Stimulated activated CD4-positive, alpha-beta T cell treated with anti-CD3 and anti-CD28 coated beads, Interleukin-4, amount 100 ng/mL, for 4 hours (primary cell): ENCODE data around the gene PSRC1.
"Not testable (repeated sequence)": the region's sequence is repeated elsewhere in the genome, so short reads cannot be mapped to it uniquely, and the experiment has no call there.

Source experiments
- DNase-seq, 2 experiments: peaks; one replicate each; pipeline ENCODE4 v3.0.0-alpha.2; 2020

Gene PSRC1

DNA sequence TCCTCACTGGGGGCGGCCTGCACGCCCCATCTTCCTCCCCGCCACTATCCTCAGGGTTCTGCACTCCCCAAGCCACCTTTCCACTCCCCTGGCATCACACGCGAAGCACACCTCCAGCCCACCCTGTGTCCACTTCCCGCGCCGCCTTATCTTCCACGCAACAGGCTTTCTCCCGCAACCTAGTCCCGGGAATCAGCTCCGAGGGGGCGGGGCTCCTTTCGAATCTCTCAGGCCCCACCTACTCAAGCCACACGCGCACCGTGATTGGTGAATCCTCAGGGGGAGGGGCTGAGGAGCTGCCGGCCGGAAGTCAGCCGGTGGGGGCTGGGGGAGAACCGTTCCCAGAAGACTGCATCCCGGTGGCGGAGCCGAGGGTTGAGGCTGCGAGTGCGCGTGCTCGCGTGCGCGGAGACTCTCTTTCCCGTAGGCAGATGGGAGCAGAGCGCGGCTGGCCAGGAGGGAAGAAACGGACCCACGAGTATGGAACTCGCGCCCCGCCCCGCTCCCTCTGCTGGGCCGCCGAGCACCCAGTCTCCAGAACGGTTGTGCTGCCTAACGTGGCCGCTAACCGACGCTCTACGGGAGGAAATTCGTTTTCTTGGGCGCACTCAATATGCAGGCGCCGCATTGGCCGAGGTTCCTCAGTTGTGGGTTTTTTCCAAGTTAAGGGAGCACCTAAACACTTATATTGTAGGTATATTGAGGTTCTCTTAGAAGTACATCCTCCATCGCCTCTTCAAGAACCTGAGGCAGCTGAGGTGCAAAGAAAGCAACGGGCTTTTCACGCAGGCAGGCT, at the start of gene PSRC1:
Gene PSRC1 (minus strand): TSS at position 194 of the 796 bp plus-strand sequence.
- DNase-seq = peak; percentile 83 to 86

DNA sequence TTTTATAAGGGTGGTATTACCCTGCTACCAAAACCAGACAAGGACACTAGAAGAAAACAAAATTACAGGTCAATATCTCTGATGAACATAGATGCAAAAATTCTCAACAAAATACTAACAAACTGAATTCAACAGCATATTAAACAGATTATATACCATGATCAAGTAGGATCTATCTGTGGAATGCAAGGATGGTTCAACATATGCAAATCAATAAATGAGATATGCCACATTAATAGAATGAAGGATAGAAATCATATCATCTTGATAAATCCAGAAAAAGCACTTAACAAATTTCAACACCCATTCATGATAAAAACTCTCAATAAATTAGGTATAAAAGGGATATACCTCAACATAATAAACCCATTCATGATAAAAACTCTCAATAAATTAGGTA, 48.2 kb upstream of the PSRC1 start:
- DNase-seq = no peak

DNA sequence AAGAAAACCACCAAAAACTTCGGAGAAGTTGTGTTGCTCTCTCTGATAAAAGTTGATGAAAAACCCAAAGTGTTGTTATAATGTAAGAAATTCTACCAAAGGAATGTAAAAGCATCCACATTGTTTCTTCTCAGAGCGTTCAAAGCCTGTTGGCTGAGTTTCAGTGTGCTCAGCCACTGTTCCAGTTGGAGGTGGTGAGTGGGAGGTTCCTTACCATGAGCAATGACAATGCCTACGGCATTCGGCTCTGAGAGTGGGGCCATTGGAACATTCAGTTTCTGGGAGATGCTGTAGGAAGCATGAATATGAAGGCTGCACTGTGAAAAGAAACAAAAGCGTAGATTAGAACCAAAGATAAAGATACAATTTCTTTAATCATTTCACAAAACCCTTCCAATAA, 44.3 kb upstream of the PSRC1 start:
- no peak for DNase-seq

DNA sequence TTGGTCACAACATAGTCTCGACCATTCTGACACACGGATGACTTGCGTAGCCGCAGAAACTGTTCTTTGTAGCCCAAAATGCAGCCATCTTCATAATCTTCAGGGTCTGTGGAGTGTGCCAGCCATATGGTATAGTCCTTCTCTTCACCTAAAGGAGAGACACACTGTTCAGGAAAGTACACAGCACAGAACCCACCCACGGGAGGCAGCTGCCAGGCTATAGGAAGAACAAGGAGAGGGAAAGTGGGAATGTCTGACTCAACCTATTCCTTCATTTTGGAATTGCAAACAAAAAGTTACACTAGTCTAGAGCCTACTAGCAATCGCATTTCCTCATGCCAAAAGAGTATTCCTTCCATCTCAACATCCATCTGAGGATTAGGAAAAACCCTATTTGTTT, 40.0 kb upstream of the PSRC1 start:
- no peak for DNase-seq

DNA sequence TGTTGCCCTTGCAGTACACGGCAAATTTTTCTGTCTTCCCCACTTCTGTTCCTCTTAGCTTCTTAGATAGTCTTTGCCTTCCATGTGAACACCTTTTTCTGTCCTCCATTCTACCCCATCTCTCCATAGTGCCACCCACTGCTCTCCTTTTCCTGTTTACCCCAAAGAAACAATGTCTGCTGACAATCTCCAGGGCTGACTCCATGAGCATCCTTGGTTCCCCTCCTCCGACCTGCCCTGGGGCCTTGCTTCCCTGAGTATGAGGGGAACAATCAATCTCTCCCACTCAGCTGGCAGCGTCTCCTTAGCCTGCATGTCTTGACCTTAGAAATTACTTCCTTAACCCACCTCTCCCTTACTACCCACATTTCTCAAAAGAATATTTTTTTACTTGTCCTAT, 36.2 kb upstream of the PSRC1 start:
- no peak for DNase-seq

DNA sequence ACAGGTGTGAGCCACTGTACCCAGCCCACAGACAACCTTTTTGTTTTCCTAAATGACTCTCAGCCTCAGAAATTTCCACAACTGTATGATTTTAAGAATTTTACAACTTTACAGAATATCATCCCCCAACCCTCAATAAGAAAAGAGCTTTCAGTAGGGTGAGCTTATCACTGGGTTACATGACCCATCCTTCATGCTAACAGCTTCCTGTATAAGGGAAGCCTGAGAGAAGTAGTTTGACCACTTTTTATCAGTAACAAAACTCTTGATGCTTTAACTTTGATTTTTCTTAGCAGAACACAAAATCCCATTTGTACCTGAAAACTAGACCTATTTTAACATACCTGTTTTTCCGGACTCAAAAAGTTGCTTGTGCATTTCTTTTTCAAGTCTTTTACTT, 33.6 kb upstream of the PSRC1 start:
- no peak for DNase-seq

DNA sequence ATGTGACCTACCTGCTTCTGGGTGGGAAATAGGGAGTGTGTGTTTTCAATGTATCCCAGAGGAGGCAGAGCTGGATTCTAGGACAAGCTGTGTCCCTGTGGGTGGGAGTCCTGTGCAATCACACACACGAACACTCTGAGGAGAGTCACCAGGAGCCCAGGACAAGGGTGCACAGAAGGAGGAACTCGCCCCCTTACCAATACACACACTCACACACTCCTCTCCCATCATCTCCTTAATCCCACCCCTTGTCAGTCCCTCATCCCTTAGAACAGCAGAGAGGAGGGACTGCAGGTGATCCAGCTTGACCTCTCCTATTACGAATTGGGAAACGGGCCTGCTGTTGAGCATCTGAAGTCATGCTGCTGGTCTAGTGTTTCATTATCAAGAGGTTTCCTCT, 32.3 kb upstream of the PSRC1 start:
- DNase-seq = no peak

DNA sequence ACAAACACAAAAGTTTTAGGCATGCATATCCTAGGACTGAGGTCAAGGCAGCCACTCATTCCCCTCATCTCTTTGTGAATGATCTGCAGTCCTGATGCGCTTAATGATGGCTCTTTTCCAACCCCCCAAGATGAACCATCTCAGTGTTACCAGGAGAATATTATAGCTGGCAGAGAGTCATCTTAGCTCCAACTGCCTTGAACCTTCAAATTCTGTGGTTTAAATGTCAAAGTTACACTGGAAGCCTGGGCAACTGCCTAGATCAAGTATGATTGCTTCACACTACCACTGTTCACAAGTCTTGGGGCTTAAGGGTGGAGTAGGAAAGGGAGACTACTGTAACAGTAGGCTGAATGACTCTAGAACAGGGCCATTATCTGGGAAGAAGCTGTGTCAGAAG, 31.9 kb upstream of the PSRC1 start:
- no peak for DNase-seq

DNA sequence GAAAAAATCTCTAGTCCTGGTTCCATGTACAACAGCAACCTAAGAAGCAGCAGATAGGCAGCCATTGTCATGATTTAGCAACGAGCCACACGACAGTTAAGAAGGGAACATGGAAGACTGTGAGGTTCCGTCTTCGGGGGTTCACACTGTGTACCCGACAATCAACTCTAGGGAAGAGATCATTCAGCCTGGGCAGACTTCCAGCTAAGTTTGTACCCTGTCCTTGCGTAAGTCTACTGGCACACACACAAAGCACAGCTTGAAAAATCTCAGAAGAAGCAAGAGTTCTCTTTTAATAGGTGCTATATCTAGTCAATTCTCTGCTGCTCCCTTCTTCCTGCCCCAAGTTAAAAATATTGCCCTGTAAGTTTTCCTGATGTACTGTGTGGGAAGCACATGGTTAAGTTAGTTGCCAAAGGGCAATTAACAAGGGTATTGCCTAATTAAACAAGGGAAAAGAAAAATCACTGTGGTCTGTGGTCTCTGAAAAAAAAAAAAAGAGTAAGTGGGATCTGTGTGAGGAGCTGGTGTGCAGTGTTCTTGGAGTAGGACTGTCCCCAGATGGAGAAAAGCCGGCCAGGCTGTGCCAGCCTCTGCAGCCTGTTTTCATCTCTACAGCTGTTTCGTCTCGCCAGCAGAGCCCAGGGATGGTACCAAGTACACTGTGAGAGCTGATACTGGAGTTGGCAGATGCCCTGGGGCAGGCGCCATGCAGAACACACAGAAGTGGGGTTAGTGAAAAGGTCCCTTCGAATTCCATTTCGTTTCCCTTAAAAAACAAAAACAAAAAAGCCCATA, 30.2 kb upstream of the PSRC1 start:
- DNase-seq = no peak

DNA sequence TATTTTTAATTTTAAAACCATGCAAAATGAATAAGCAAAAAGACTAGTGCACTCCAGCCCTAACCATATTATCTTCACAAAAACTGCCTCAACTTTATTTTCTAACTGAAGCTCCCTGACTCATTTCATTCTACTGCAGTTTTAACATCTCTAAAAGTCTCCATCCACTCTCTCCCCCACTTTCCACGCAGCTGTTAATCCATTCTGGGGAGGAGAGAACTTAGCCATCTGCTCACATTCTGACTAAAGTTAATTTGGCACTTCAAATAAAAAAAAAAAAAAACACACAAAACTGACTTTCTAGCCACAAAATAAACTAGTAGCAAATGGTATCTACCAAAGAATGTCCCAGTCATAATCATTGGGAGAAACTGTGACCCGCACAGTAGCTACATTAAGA, 29.3 kb upstream of the PSRC1 start:
- DNase-seq = no peak

DNA sequence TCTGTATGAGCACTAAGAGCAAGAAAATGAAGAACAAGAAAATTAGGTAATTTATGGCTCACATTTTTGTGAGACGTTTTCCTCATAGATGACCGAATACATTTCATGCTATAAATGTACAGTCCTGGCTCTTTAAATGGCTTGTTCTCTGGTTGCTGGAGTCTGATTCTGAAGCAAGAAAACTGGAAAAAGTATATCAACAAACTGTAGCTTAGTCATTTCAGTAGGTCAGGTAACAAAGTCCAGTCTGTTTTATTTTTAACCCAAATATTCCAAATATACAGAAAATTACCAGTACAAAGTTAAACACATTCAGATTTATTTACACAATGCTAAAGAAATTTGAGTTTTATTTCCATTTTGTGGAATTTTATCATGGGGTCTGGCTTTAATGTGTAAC, 26.4 kb upstream of the PSRC1 start:
- DNase-seq = no peak

DNA sequence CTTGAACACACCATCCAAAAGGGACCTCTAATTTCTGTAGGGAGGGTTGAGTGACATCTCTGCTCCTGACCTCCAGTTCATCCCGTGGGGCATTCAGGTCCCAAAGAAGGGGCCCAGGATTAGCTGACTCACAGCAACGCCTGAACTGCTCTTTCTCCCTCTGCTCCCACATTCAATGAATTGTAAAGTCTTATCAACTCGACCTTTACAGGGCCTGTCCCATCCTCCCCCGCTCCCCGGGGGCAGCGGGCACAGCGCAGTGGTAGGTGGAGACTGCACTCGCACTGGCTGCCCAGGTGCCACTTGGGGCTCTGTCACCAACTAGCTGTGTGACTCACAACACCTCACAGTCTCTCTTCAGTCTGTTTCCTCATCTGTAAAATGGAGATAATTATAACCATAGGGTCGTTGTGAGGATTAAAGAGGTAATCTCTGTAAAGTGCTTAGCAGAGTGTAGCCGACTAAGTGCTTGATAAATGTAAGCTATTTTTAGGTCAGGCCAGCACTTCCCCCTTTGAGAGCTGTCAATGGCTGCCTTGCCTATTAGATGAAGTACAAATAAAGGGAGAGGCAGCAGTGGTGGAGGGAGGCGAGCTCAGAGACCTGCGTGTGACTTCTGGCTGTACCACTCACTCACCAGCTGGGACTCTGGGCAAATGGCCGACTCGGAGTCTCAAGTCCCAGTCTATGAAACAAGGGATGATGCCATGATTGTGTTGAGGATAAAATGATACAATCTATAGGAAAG, 24.5 kb upstream of the PSRC1 start:
- no peak for DNase-seq

DNA sequence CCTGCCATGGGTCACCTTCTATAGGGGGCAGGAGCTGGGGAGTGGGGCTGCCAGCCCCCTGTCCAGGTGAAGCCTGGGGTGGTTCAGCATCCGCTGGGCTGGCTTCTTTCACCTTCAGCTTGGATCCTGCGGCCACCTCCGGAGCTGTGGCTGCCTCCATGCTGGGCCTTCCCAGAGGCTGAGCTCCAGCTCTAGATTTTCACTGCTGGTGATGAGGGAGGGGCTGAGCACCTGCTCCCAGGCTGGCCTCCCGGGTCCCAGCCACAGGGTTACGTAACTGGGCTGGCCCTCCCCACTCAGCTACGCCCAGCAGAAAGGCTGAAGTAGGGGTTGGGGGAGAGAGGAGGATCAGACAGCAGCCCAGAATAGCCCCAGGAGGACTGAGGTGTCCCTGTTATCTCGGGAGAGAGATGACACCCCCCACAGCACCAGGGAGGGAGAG, 23.9 kb upstream of the PSRC1 start, which contains the start of gene MYBPHL:
Gene MYBPHL (minus strand): TSS at position 180 of the 442 bp plus-strand sequence. CDS start 20 bp downstream, at position 160.
- DNase-seq = no peak

DNA sequence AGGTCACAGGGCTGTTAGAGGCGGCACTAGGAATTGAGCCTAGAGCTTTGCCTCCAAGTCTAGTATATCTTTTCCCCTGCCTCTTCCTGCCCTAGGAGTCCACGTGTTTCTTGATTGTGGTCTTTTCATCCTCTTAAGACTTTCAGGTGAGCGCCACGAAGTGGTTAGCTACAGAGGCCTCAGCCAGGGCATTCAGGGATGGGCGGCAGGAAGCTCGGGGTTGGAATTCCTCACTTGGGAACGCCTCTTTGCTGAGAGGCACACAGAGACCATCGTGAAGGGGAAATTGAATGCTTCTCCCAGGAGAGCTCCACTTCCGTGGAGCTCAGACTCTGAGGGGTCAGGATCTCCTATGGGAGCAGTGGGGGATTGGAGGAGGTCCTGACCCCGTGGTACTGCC, 23.0 kb upstream of the PSRC1 start:
- not testable (repeated sequence) for DNase-seq

DNA sequence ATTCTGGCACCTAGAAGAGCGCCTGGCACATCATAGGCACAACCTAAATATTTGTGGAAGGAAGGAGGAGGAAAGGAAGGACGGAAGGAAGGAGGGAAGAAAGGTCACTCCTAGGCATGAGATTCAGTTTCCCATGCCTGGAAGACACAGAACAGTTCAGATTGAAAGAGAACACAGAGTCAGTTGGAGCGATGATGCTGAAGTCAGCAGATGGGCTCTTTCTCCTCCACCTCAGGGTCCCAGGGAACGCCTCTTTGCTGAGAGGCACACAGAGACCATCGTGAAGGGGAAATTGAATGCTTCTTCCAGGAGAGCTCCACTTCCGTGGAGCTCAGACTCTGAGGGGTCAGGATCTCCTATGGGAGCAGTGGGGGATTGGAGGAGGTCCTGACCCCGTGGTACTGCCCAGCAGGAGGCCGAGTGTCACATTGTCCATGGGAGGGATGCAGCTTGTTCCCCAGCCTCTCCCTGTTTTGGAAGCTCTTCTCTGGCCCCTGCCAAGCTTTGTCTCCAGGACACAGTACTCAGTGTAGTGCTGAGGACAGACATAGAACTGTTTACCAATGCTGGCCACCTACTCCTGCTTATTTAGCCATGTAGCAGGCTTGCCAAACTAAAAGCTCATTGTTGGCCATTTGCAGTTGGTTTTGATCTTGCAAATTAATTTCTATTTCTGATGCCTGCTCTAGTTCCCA, 21.4 kb upstream of the PSRC1 start:
- no peak for DNase-seq

DNA sequence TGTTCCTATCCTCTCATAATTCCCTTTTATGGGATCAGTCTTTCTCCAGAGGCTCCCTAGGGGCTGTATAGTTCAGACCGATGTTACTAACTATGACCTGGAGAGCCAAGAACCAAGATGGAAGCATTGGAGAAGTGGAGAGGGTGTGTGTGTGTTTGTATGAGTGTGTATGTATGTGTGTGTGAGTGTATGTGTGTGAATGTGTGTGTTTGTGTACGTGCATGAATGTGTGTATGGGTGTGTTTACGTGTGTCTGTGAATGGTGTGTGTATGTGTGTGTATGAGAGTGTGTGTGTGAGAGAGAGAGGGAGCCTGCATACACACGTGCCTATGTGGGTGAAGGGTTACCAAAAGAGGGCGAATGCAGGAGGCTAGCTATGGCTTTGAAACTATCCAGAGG, 18.9 kb upstream of the PSRC1 start:
- DNase-seq = no peak

DNA sequence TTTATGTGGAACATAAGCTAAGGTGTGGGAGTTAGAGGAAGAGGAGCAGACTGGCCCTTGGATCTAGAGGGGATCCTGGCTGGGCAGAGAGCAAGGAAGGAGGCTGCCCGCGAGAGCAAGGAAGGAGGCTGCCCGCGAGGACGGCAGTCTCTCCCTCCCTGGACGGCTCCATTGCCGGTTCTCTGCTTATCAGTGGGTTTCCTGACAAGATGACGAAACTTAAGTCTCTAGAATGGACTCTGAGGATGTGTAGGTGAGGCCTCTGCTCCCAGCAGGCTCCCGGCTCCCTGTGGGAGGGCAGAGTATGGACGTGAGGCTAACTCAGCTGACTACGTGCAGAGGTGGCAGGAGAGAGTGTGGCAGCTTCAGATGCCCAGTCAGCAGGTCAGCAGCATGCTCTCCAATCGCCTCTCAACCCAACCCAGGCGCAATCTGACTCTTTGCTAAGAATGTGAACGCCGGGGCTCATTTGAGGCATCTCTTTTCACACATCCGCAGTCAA, 17.8 kb upstream of the PSRC1 start:
- DNase-seq = no peak

DNA sequence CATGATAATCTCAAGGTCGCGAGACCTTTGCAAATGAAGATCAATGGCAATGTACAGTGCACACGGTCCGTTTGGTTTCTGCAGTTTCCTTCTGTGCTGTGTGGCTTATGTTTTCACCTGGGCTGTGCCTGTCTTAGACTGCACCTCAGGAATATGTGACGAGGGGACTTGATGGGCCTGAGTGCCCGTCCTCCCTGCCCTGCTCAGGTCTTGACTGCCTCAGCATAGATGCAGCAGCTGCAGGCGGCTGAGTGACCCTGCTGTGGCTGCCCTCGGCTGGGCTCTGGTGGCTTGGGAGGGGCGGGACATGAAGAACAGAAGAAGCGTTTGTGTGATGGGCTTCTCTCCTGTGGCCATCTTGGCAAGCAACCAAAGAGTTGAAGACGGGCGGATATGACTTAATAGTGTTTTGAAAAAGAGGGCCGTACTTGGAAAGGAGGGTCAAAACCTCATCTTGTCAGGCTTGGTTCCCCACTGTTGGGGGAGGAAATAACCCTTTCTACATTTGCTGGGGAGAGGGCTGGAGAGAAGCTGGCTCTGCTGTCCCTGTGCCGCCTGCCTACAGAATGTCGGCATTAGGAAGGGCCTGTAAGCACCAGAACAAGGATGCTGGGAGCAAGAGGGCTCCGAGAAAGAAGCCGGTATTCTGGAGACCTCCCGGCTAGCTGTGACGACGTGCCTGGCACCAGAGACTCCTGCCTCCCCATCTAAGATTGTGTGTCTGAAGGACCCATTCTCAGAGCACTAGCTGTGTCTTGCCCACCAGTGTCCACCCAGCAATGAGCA, 16.8 kb upstream of the PSRC1 start:
- no peak for DNase-seq

DNA sequence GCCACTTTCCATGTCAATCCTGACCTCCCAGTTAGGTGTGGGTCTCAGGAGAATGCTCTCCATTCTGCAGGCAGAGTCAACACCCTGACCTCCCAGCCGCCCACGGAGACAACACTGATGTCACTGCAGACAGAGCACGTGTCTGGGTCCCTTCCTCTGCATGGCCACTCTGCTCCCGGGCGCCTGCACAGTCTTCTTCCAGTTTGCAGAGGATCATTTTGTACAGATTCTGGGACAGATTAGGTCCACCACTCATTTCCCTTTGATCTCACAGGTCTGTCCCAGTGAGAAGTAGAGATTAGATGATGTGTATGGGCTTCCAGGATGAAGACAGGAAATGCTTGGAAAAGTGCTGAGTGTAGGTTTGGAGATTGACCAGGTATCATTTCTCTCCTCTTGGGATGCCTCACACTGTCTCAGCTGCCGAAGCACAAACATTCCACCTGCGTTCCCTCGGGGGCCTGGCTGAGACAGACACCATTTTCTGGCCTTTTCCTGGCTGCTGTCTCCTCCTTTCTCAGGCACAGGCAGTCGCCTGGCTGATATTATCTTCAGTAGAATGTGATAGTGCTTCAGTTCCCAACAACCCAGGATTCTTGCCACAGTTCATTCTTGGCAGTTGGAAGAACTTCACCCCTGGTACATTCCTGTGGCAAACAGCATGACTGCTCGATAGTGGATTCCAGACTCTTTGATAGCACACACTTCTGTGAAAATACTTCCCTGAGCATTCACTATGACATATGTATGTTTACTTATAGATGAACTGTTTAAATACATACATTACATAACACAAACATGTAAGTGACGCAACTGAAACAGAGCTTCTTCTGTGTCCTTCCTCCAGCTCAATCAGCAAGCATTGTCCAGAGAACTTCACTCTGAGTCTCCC, 16.0 kb upstream of the PSRC1 start:
- no peak for DNase-seq

DNA sequence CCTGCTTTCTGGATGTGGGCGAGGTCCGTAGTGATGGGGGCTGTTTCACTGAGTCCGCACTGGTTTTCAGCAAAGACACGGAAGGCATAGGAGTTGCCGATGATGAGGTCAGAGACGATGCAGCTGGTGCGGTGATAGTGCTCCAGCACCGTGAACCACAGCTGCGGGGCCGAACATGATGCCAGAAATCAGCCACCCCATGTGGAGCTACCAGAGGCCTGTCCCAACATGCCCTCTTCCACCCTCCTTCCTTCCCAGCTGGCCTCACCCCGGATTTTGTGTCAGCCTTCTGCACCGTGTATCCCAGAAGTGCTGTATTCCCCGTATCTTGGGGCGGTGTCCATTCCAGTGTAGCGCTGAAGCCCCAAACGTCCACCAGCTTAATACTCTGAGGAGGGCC, 13.8 kb upstream of the PSRC1 start:
- DNase-seq = no peak
